HG02571 (cell line): ENCODE results near the gene SOWAHA.
"Not testable (repeated sequence)": the region's sequence is repeated elsewhere in the genome, so short reads cannot be mapped to it uniquely, and the experiment has no call there.

ENCODE experiments used
- ATAC-seq: cut with Tn5 transposase; IDR thresholded peaks from one replicate; pipeline ENCODE4 v1.9.1; 2021; ENCODE audit warnings: mild to moderate bottlenecking, moderate library complexity; ENCODE audit not compliant: unreplicated experiment

SOWAHA gene

GRCh38 chr5:132806804-132807162 is 6.3 kb upstream of the SOWAHA start:
- not testable (repeated sequence) for ATAC-seq

GRCh38 chr5:132807163-132807838 is 5.8 kb upstream of the SOWAHA start:
- no peak for ATAC-seq

- ATAC-seq, result no peak
These were observed 4.7 kb upstream of the SOWAHA start for GRCh38 chr5:132808448-132808847.

- no peak for ATAC-seq
These were observed 4.2 kb upstream of the SOWAHA start for GRCh38 chr5:132808866-132809265.

- ATAC-seq, result no peak
These were observed 2.5 kb upstream of the SOWAHA start for GRCh38 chr5:132810605-132811004.

GRCh38 chr5:132812123-132812765 is 858 bp upstream of the SOWAHA start:
- no peak for ATAC-seq

GRCh38 chr5:132813599-132814502 is 749 bp downstream of the SOWAHA start:
- ATAC-seq, result no peak

GRCh38 chr5:132814503-132815294 is 1.6 kb downstream of the SOWAHA start:
- ATAC-seq, result no peak

- ATAC-seq, result no peak
These were observed 2.4 kb downstream of the SOWAHA start for GRCh38 chr5:132815454-132815853.

GRCh38 chr5:132816083-132816482 is 3.0 kb downstream of the SOWAHA start:
- no peak for ATAC-seq

GRCh38 chr5:132816554-132816953 is 3.5 kb downstream of the SOWAHA start:
- no peak for ATAC-seq

- ATAC-seq, result no peak
These were observed 3.9 kb downstream of the SOWAHA start for GRCh38 chr5:132817011-132817410.

- no peak for ATAC-seq
These were observed 6.4 kb downstream of the SOWAHA start for GRCh38 chr5:132819468-132819867.

GRCh38 chr5:132820162-132820754 is 7.2 kb downstream of the SOWAHA start:
- peak; percentile 63 for ATAC-seq

GRCh38 chr5:132821350-132821749 is 8.2 kb downstream of the SOWAHA start:
- no peak for ATAC-seq

GRCh38 chr5:132821791-132822190 is 8.7 kb downstream of the SOWAHA start:
- ATAC-seq, result no peak

GRCh38 chr5:132822650-132823480 is 9.8 kb downstream of the SOWAHA start:
- ATAC-seq, result no peak

GRCh38 chr5:132823481-132824050 is 10.5 kb downstream of the SOWAHA start:
- no peak for ATAC-seq

- ATAC-seq, result no peak
These were observed 11.3 kb downstream of the SOWAHA start for GRCh38 chr5:132824426-132824825.
